ENCODE measurements around the gene STEAP1. TPM values are rescaled to one million over a fixed set of nuclear protein-coding genes. Genes with fewer than 3 reads are reported as not detected.
"Not testable (repeated sequence)": the region's sequence is repeated elsewhere in the genome, so short reads cannot be mapped to it uniquely, and the experiment has no call there.

Gene STEAP1
- 1.5 and 2.4 TPM in 2 replicates for total RNA-seq (2011; cell fraction: chromatin; rRNA removed; ENCODE audit: low replicate concordance)
- total RNA-seq (2011; cell fraction: nucleolus; rRNA removed) = 1.2 and 3.0 TPM in 2 replicates
- 2.7 and 3.3 TPM in 2 replicates for total RNA-seq (2011; cell fraction: nucleoplasm; rRNA removed)
- total RNA-seq (2014; rRNA removed) = 4.1 and 5.1 TPM in 2 replicates
- total RNA-seq (2014; rRNA removed; fragmentation: Illumina TruSeq; extraction: Trizol) = 4.0 and 4.6 TPM in 2 replicates
- 3.9 and 5.0 TPM in 2 replicates for total RNA-seq (2015; rRNA removed; fragmentation: Illumina TruSeq; extraction: Trizol)
- 2.7 and 3.5 TPM in 2 replicates for total RNA-seq (2021)
- 0.42 and 2.9 TPM in 2 replicates for polyA plus RNA-seq (2011; rRNA removed)
- polyA plus RNA-seq (2011; cell fraction: cytosol; rRNA removed) = 0.27 and 0.45 TPM in 2 replicates
- polyA plus RNA-seq (2011; cell fraction: nucleus; rRNA removed) = 0.28 and 0.90 TPM in 2 replicates
- 3.0 and 4.8 TPM in 2 replicates for polyA plus RNA-seq (2012)
- polyA plus RNA-seq (2014; fragmentation: Illumina TruSeq; extraction: Trizol) = 5.3 and 5.9 TPM in 2 replicates
- 1 to 10 TPM; 5.3 to 5.4 TPM for polyA plus RNA-seq (2014; fragmentation: Nextera tagmentation; extraction: Ambion mirVana)
- 4.6 and 6.8 TPM in 2 replicates for polyA plus RNA-seq (2014; rRNA removed)
- 0.60 and 1.1 TPM in 2 replicates for polyA minus RNA-seq (2011; rRNA and poly(A)+ RNA removed)
- polyA minus RNA-seq (2011; cell fraction: cytosol; rRNA and poly(A)+ RNA removed) = 1.3 TPM in 1 of 2 replicates, not detected in the other
- polyA minus RNA-seq (2011; cell fraction: nucleus; rRNA and poly(A)+ RNA removed) = 0.13 TPM in 1 of 2 replicates, not detected in the other
- percentile 56 among the genes with signal in this experiment for Bru-seq, nascent RNA
- percentile 48 among the genes with signal in this experiment for BruChase-seq, experiment 1, labeled RNA remaining after a 2-hour chase
- BruChase-seq, experiment 2, labeled RNA remaining after a 6-hour chase = percentile 50 among the genes with signal in this experiment
- long read RNA-seq, experiment 1, partial matches to known transcripts = 0 of 4 reads
- long read RNA-seq, experiment 1, other reads (novel, unspliced or antisense) = 0 of 4 reads
- long read RNA-seq, experiment 2, partial matches to known transcripts = 0 of 3 reads
- long read RNA-seq, experiment 2, other reads (novel, unspliced or antisense) = 0 of 3 reads
- long read RNA-seq, experiment 3, partial matches to known transcripts = 1 of 6 reads
- long read RNA-seq, experiment 3, other reads (novel, unspliced or antisense) = 1 of 6 reads

DNA sequence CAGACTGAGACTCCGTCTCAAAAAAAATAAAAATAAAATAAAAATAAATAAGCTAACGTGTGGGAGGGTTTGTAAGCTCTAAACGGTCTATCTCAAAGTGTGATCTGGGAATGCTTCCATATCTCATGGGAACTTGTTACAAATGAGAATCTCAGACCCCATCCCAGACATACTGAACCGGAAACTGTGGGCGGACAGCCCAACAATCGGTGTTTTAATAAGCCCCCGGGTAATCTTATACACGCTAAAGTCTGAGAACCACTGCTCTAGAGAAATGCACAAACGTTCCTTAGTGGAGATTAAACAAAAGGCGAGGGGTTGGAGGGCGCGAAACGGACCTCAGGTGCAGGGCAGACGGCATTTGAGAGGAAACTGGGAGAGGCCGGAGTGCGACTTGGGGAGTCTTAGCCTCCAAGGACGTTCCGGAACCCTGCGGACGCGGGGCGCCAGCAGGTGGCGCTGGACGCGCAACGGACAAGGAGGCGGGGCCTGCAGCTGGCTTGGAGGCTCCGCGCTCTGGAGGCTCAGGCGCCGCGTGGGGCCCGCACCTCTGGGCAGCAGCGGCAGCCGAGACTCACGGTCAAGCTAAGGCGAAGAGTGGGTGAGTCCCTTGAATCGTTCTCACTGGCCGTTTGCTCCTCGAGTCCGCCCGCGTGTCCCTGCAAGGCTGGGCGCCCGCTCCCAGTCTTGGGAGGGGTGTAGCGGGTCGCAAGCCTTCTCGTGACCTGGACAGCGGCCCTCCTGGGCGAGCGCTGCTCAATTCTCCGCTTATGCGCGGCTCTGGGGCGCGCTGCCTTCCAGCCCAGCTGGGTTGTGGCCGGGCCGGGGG, at the start of gene STEAP1:
TSS of gene STEAP1 (plus strand) at position 527 of the 829 bp plus-strand sequence. CDS start 5,320 bp downstream, outside the sequence.
- FAIRE-seq = peak; percentile 35
- POLR2A ChIA-PET; H3K9me3 ChIP-seq (replicated peaks; ENCODE audit: control insufficient read depth, insufficient read depth, low read depth, low read length); H4K20me1 ChIP-seq (replicated peaks; ENCODE audit: control insufficient read depth, insufficient read depth, low read length); H3K27me3 ChIP-seq (ENCODE audit: control insufficient read depth in 2 of 2, insufficient read depth in 2 of 2, low read length in 2 of 2); H3K36me3 ChIP-seq (ENCODE audit: control insufficient read depth, insufficient read depth, low read length); H3K27ac ChIP-seq (ENCODE audit: extremely low read depth, low read depth, low read length); H3K79me2 ChIP-seq (ENCODE audit: control insufficient read depth, insufficient read depth, low read length); BruUV-seq (replicated peaks); in situ Hi-C loops (cut with MboI); H3K4me1 ChIP-seq (replicated peaks in 1 of 2; ENCODE audit: control insufficient read depth in 2 of 2, insufficient read depth in 2 of 2, low read length in 2 of 2); H3K9me1 ChIP-seq (ENCODE audit: control insufficient read depth, insufficient read depth, low read length): not testable (repeated sequence)
- Histone ChIP-seq H3K9ac (ENCODE audit: insufficient read depth in 1 of 2, low read depth in 2 of 2, low read length in 2 of 2) (peak within 1 kb of the TSS; percentile 52 to 94), H3K4me2 (ENCODE audit: insufficient read depth, low read length) (peak within 1 kb of the TSS; percentile 69), H3K4me3 (peak within 1 kb of the TSS; percentile 30), H2AFZ (ENCODE audit: low read depth, low read length) (peak within 1 kb of the TSS; percentile 88)
- WGBS (ENCODE audit: insufficient coverage, low coverage, missing lambda C conversion rate) = 16% methylated on average over 56 of the region's 58 CpGs
- intact Hi-C loops (cut with micrococcal nuclease) = loop anchor here (1.0 to 10.0 kb wide), 4 partner anchors 108 to 1909 kb away; no protein-coding TSS in a partner anchor
- CTCF ChIA-PET (ENCODE audit: low intra/inter-chr PET ratio) = interaction anchor here (0.7 to 4.3 kb wide), 4 partner anchors 107 to 1244 kb away, joined by 3 to 25 read pairs (median 7); no protein-coding TSS in a partner anchor
- DNase-seq (ENCODE audit: extremely low read depth in 1 of 4, low spot score in 3 of 4) = peak; percentile 77 to 95 (median 79)
- ATAC-seq = peak; percentile 99
- TF ChIP-seq BHLHE40 (IDR thresholded peaks at IDR 0.05; ENCODE audit: low read length) = peak; percentile 38; the same call in 1 of the 2 replicates
- peak; percentile 74 for TF ChIP-seq L3MBTL2 (IDR thresholded peaks at IDR 0.05)
- TF ChIP-seq, protein P1, sequence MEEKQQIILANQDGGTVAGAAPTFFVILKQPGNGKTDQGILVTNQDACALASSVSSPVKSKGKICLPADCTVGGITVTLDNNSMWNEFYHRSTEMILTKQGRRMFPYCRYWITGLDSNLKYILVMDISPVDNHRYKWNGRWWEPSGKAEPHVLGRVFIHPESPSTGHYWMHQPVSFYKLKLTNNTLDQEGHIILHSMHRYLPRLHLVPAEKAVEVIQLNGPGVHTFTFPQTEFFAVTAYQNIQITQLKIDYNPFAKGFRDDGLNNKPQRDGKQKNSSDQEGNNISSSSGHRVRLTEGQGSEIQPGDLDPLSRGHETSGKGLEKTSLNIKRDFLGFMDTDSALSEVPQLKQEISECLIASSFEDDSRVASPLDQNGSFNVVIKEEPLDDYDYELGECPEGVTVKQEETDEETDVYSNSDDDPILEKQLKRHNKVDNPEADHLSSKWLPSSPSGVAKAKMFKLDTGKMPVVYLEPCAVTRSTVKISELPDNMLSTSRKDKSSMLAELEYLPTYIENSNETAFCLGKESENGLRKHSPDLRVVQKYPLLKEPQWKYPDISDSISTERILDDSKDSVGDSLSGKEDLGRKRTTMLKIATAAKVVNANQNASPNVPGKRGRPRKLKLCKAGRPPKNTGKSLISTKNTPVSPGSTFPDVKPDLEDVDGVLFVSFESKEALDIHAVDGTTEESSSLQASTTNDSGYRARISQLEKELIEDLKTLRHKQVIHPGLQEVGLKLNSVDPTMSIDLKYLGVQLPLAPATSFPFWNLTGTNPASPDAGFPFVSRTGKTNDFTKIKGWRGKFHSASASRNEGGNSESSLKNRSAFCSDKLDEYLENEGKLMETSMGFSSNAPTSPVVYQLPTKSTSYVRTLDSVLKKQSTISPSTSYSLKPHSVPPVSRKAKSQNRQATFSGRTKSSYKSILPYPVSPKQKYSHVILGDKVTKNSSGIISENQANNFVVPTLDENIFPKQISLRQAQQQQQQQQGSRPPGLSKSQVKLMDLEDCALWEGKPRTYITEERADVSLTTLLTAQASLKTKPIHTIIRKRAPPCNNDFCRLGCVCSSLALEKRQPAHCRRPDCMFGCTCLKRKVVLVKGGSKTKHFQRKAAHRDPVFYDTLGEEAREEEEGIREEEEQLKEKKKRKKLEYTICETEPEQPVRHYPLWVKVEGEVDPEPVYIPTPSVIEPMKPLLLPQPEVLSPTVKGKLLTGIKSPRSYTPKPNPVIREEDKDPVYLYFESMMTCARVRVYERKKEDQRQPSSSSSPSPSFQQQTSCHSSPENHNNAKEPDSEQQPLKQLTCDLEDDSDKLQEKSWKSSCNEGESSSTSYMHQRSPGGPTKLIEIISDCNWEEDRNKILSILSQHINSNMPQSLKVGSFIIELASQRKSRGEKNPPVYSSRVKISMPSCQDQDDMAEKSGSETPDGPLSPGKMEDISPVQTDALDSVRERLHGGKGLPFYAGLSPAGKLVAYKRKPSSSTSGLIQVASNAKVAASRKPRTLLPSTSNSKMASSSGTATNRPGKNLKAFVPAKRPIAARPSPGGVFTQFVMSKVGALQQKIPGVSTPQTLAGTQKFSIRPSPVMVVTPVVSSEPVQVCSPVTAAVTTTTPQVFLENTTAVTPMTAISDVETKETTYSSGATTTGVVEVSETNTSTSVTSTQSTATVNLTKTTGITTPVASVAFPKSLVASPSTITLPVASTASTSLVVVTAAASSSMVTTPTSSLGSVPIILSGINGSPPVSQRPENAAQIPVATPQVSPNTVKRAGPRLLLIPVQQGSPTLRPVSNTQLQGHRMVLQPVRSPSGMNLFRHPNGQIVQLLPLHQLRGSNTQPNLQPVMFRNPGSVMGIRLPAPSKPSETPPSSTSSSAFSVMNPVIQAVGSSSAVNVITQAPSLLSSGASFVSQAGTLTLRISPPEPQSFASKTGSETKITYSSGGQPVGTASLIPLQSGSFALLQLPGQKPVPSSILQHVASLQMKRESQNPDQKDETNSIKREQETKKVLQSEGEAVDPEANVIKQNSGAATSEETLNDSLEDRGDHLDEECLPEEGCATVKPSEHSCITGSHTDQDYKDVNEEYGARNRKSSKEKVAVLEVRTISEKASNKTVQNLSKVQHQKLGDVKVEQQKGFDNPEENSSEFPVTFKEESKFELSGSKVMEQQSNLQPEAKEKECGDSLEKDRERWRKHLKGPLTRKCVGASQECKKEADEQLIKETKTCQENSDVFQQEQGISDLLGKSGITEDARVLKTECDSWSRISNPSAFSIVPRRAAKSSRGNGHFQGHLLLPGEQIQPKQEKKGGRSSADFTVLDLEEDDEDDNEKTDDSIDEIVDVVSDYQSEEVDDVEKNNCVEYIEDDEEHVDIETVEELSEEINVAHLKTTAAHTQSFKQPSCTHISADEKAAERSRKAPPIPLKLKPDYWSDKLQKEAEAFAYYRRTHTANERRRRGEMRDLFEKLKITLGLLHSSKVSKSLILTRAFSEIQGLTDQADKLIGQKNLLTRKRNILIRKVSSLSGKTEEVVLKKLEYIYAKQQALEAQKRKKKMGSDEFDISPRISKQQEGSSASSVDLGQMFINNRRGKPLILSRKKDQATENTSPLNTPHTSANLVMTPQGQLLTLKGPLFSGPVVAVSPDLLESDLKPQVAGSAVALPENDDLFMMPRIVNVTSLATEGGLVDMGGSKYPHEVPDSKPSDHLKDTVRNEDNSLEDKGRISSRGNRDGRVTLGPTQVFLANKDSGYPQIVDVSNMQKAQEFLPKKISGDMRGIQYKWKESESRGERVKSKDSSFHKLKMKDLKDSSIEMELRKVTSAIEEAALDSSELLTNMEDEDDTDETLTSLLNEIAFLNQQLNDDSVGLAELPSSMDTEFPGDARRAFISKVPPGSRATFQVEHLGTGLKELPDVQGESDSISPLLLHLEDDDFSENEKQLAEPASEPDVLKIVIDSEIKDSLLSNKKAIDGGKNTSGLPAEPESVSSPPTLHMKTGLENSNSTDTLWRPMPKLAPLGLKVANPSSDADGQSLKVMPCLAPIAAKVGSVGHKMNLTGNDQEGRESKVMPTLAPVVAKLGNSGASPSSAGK (IDR thresholded peaks at IDR 0.05) = peak; percentile 86
